OCI-LY1 (cell line): ENCODE measurements around the gene CYB5R4.

Source experiments
- CTCF ChIP-seq: fragments of 200-600 bp; sonication (generic), shearing (Covaris generic); IDR thresholded peaks from 2 replicates; pipeline ENCODE4 v1.5.1; 2017; ENCODE audit warnings: mild to moderate bottlenecking, antibody characterized with exemption, low read length, moderate library complexity, mixed read lengths
- EZH2 ChIP-seq: fragments of 200-600 bp; sonication (generic), shearing (Covaris generic); IDR thresholded peaks from 2 replicates; pipeline ENCODE4 v1.8.0; 2017; ENCODE audit warnings: borderline replicate concordance, mixed run types, mild to moderate bottlenecking, antibody characterized with exemption, low read length, moderate library complexity, mixed read lengths

- TF ChIP-seq CTCF (no peak), EZH2 (no peak)
Observed at GRCh38 chr6:83868639-83869038, 9.2 kb downstream of the CYB5R4 start.
